Endothelial cell of umbilical vein (primary cell): ENCODE results near the gene SVIL.

ENCODE experiments used
- CTCF ChIP-seq, 2 donors: IDR thresholded peaks; 1 replicate in 1 of 2; 2 replicates in 1 of 2; pipeline ENCODE4 v1.5.1; 2011; ENCODE audit warnings: low read length in 2 of 2, mild to moderate bottlenecking in 2 of 2, moderate library complexity in 2 of 2, control low read depth in 1 of 2, inconsistent platforms in 1 of 2, low read depth in 1 of 2; ENCODE audit not compliant: insufficient read depth in 1 of 2; ENCODE audit errors: extremely low read depth in 1 of 2
- EZH2 ChIP-seq: IDR thresholded peaks from 2 replicates; pipeline ENCODE4 v1.6.1; 2012; ENCODE audit warnings: borderline replicate concordance, low read depth, mild to moderate bottlenecking, moderate library complexity, low read length, inconsistent platforms; ENCODE audit not compliant: severe bottlenecking
- FOS ChIP-seq: IDR thresholded peaks from 2 replicates; pipeline ENCODE4 v1.6.1; 2011; ENCODE audit warnings: mild to moderate bottlenecking, low read length, moderate library complexity, borderline replicate concordance; ENCODE audit not compliant: insufficient read depth
- GATA2 ChIP-seq: IDR thresholded peaks from 2 replicates; pipeline ENCODE4 v1.7.0; 2011; ENCODE audit warnings: low read depth, mild to moderate bottlenecking, moderate library complexity, mixed read lengths, low read length; ENCODE audit not compliant: insufficient read length, insufficient read depth
- JUN ChIP-seq: IDR thresholded peaks from 2 replicates; pipeline ENCODE4 v1.6.1; 2011; ENCODE audit warnings: borderline replicate concordance, low read depth; ENCODE audit not compliant: insufficient read length, insufficient read depth
- MYC ChIP-seq: IDR thresholded peaks from one replicate; pipeline ENCODE4 v1.6.1; 2011; ENCODE audit warnings: mild to moderate bottlenecking, low read depth, low read length
- POLR2A ChIP-seq: IDR thresholded peaks from 2 replicates; pipeline ENCODE4 v1.6.1; 2012; ENCODE audit warnings: low read depth, mild to moderate bottlenecking, control low read depth, low read length
- POLR2AphosphoS5 ChIP-seq: IDR thresholded peaks from 2 replicates; pipeline ENCODE4 v1.6.1; 2012; ENCODE audit warnings: low read depth, mild to moderate bottlenecking, control low read depth, low read length, moderate library complexity; ENCODE audit not compliant: insufficient read depth
- TF ChIP-seq, protein P1 (sequence below): IDR thresholded peaks from 2 replicates; pipeline ENCODE4 v1.6.1; 2011; ENCODE audit not compliant: insufficient read depth, insufficient read length

DNA sequence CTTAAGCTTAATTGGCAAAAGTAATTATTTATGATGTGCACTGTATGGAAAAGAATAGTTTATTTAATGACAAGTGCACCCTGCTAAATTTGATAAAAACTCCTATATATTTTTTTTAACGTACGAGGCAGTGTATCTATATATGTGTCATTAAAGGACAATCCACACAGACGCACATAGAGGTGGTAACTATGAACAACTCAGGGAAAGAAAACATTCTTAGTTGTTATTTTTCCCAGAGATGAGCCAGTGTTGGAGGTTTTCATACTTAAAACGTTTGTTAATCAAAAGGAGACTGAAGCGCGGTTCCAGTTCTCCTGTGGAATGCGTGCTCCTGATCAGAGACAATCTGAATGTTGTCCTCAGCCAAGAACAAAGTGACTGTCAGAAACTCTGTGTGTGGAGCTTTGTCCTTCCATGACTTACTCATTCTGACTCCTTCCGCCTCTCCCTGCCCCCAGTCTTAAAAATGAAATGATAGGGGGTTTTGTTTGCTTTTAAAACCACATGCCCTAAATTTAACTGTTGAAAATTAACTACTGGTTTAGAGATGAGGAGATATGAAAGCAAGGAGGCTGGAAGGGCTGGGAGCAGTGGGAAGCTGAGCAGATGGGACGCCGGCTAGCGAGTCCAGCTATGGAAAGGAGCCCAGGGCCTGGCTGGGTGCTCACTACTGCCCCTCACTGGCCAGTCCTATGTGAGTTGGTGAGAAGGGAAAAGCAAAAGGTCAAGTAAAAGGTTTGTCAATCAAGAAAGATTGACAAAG, 99.6 kb downstream of the SVIL start:
- TF ChIP-seq CTCF (IDR thresholded peaks at IDR 0.05; ENCODE audit: extremely low read depth in 1 of 2, insufficient read depth in 1 of 2, low read depth in 1 of 2, low read length in 2 of 2) (peak; percentile 65 to 70), POLR2A (no peak), EZH2 (no peak), POLR2AphosphoS5 (no peak), FOS (no peak), MYC (no peak), JUN (no peak), GATA2 (peak; percentile 57)
- TF ChIP-seq, protein P1, sequence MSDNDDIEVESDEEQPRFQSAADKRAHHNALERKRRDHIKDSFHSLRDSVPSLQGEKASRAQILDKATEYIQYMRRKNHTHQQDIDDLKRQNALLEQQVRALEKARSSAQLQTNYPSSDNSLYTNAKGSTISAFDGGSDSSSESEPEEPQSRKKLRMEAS, result no peak
